Measurements from ENCODE around the gene DOLK.

Gene DOLK

GRCh38 chr9:128903079-128903461 is 44.3 kb downstream of the DOLK start:
- TF ChIP-seq ZFX (IDR thresholded peaks at IDR 0.05; ENCODE audit: borderline replicate concordance) = no peak
- no peak for TF ChIP-seq CTCF (IDR thresholded peaks at IDR 0.05)
- H3K27ac ChIP-seq = peak overlapping the region; percentile 93

- H3K27ac ChIP-seq = peak overlapping the region; percentile 93
- TF ChIP-seq ZFX (IDR thresholded peaks at IDR 0.05; ENCODE audit: borderline replicate concordance) = no peak
- no peak for TF ChIP-seq CTCF (IDR thresholded peaks at IDR 0.05)
Measured at GRCh38 chr9:128902351-128903078, 44.9 kb downstream of the DOLK start.

GRCh38 chr9:128901822-128902221 is 45.6 kb downstream of the DOLK start:
- TF ChIP-seq CTCF (IDR thresholded peaks at IDR 0.05) (no peak), ZFX (IDR thresholded peaks at IDR 0.05; ENCODE audit: borderline replicate concordance) (no peak)
- H3K27ac ChIP-seq = peak overlapping the region; percentile 93

GRCh38 chr9:128901379-128901778 is 46.0 kb downstream of the DOLK start:
- TF ChIP-seq CTCF (IDR thresholded peaks at IDR 0.05) = no peak
- no peak for TF ChIP-seq ZFX (IDR thresholded peaks at IDR 0.05; ENCODE audit: borderline replicate concordance)
- H3K27ac ChIP-seq = peak overlapping the region; percentile 93

GRCh38 chr9:128899566-128900322 is 47.7 kb downstream of the DOLK start:
- peak overlapping the region; percentile 93 for H3K27ac ChIP-seq
- TF ChIP-seq CTCF (IDR thresholded peaks at IDR 0.05) (no peak), ZFX (IDR thresholded peaks at IDR 0.05; ENCODE audit: borderline replicate concordance) (no peak)

- H3K27ac ChIP-seq = peak overlapping the region; percentile 93
- TF ChIP-seq ZFX (IDR thresholded peaks at IDR 0.05; ENCODE audit: borderline replicate concordance) = no peak
Measured at GRCh38 chr9:128898845-128899565, 48.4 kb downstream of the DOLK start.

- TF ChIP-seq CTCF (IDR thresholded peaks at IDR 0.05) (no peak), ZFX (IDR thresholded peaks at IDR 0.05; ENCODE audit: borderline replicate concordance) (no peak)
- H3K27ac ChIP-seq = peak overlapping the region; percentile 93
Measured at GRCh38 chr9:128898382-128898781, 49.0 kb downstream of the DOLK start.

All from 22Rv1 (cell line).